NK-92 treated with Interleukin-12 subunit alpha and Interleukin-12 subunit beta, amount 100 ng/mL, for 24 hours (cell line): Measurements from ENCODE around the gene ECHS1.
"Not testable (repeated sequence)": the region's sequence is repeated elsewhere in the genome, so short reads cannot be mapped to it uniquely, and the experiment has no call there.

Source experiments
- DNase-seq: peaks from one replicate; lab custom pipeline; 2025; lab: John Stamatoyannopoulos, UW

The ECHS1 gene

GRCh38 chr10:133378251-133379096, 5.3 kb upstream of the ECHS1 start:
- DNase-seq = no peak

GRCh38 chr10:133377818-133378250, 4.7 kb upstream of the ECHS1 start:
- no peak for DNase-seq

- no peak for DNase-seq
Measured at GRCh38 chr10:133377025-133377817, 4.1 kb upstream of the ECHS1 start.

- DNase-seq = not testable (repeated sequence)
Measured at GRCh38 chr10:133376183-133376582, 3.0 kb upstream of the ECHS1 start.

- no peak for DNase-seq
Measured at GRCh38 chr10:133375357-133376115, 2.4 kb upstream of the ECHS1 start.

- no peak for DNase-seq
Measured at GRCh38 chr10:133372507-133372906, 647 bp downstream of the ECHS1 start.

GRCh38 chr10:133370030-133370786, 2.9 kb downstream of the ECHS1 start:
- no peak for DNase-seq

- DNase-seq = no peak
Measured at GRCh38 chr10:133368153-133368552, 5.0 kb downstream of the ECHS1 start.

GRCh38 chr10:133367461-133367860, 5.7 kb downstream of the ECHS1 start:
- DNase-seq = not testable (repeated sequence)

GRCh38 chr10:133366751-133367150, 6.4 kb downstream of the ECHS1 start:
- no peak for DNase-seq

- no peak for DNase-seq
Measured at GRCh38 chr10:133366130-133366478, 7.0 kb downstream of the ECHS1 start.

- DNase-seq = no peak
Measured at GRCh38 chr10:133365461-133366129, 7.6 kb downstream of the ECHS1 start.

GRCh38 chr10:133364645-133365431, 8.3 kb downstream of the ECHS1 start:
- no peak for DNase-seq

GRCh38 chr10:133362846-133363245, 10.3 kb downstream of the ECHS1 start:
- no peak for DNase-seq

- no peak for DNase-seq
Measured at GRCh38 chr10:133361773-133362441, 11.2 kb downstream of the ECHS1 start.

GRCh38 chr10:133361227-133361626, 11.9 kb downstream of the ECHS1 start:
- no peak for DNase-seq

- DNase-seq = no peak
Measured at GRCh38 chr10:133359972-133360610, 13.1 kb downstream of the ECHS1 start.

- no peak for DNase-seq
Measured at GRCh38 chr10:133359554-133359971, 13.6 kb downstream of the ECHS1 start.

GRCh38 chr10:133358925-133359310, 14.2 kb downstream of the ECHS1 start:
- no peak for DNase-seq
